GM12875 (cell line): ENCODE measurements around the gene LRRC61.
"Not testable (repeated sequence)": the region's sequence is repeated elsewhere in the genome, so short reads cannot be mapped to it uniquely, and the experiment has no call there.

Source experiments
- H3K4me3 ChIP-seq: one replicate; pipeline ENCODE4 v1.5.1; 2011; ENCODE audit warnings: low read depth, low read length, control low read depth
- CTCF ChIP-seq: IDR thresholded peaks from 2 replicates; pipeline ENCODE4 v1.5.1; 2011; ENCODE audit warnings: low read depth, mild to moderate bottlenecking, control low read depth, inconsistent platforms, low read length, moderate library complexity, borderline replicate concordance; ENCODE audit not compliant: insufficient read depth

The LRRC61 gene

DNA sequence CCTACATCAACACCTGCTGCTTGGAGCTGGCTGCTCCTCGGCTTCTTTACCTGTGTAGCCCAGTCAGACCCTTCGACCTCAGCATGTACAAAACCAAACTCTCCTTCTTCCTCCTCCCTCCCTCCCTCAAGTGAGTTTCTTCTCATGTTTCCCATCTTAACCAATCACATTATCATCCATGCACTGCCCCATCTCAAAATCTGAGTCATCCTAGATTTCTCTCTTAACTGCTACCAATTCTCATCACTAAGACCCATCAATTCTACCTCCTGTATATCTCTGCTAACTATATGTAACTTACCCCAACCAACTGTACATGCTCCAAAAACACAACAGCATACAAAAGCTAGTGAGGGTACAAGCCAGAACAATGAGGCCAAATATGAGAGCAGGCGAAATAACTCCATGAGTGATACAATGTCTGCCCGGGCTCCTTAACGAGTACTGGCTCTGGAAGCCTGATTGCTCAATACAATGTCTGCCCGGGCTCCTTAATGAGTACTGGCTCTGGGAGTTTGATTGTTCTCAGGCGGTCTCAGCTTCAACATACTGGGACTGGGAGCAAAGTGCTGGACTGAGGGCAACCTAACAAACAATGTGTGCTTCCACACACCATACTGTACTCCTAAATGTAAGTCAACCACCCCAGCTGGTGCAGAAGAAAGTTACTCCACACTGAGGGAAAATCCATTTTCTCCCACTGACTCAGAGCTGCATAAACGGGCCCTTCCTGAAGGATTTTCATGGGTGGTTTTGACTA is 18.5 kb upstream of the LRRC61 start:
- H3K4me3 ChIP-seq, result not testable (repeated sequence)

GRCh38 chr7:150305259-150305902 is 17.8 kb upstream of the LRRC61 start:
- H3K4me3 ChIP-seq, result not testable (repeated sequence)

DNA sequence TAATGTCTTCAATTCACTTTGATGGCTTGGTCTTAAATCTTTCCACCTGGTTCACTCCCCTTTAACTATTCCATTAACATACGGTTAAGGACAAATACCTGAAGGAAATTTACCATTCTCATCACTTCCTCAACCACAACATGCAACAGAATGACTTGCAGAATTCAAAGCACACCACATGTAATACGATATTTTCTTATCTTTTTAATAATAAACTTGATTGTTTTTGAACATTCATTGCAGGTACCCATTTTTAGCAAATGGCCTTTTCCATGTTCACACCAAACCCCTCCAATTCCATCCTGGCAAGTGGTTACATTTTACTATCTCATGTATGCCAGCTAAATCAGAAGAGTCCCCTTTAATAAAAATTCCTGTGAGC is 17.3 kb upstream of the LRRC61 start:
- not testable (repeated sequence) for H3K4me3 ChIP-seq

DNA sequence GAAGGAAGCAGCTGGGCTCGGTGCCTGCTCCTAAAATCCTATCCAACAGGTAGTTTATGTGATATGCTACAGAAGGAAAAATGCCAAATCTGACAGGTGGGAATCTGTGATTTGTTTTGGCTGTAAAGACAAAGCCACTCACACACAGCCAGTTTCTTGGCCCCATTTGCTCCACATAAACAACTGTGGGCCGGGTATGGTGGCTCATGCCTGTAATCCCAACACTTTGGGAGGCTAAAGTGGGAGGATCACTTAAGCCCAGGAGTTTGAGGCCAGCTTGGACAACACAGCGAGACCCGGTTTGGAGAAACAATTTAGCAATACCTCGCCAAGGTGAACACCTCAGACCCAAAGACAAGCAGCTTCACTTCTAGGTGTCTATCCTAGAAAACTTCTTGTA is 16.8 kb upstream of the LRRC61 start:
- H3K4me3 ChIP-seq, result not testable (repeated sequence)

DNA sequence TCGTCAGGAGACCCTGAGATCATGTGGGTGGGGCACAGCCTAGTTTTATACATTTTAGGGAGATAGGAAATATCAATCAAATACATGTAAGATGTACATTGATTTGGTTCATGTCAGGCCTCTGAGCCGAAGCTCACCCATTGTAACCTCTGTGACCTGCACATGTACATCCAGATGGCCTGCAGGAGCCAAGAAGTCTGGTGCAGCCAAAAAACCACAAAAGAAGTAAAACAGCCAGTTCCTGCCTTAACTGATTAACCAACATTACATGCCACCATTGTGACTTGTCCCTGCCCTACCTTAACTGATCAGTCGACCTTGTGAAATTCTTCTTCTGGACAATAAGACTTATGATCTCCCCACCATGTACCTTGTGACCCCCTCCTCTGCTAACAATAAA is 16.0 kb upstream of the LRRC61 start:
- TF ChIP-seq CTCF, result no peak
- no peak overlapping the region for H3K4me3 ChIP-seq

DNA sequence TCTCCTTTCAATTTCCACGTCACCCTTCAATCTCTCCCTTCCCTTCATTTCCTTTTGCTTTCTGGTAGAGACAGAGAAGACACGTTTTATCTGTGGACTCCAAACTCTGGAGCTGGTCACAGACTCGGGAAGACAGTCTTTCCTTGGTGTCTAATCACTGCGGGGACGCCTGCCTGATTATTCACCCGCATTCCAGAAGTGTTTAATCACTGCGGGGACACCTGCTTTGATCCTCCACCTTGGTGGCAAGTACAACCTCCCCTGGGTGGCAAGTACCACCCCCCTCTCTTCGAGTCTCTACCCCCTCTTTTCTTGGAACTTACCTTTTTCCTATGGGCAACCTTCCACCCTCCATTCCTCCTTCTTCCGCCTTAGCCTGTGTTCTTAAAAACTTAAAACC is 15.3 kb upstream of the LRRC61 start:
- no peak for TF ChIP-seq CTCF
- H3K4me3 ChIP-seq, result no peak overlapping the region

GRCh38 chr7:150308575-150308974 is 14.6 kb upstream of the LRRC61 start:
- no peak for TF ChIP-seq CTCF
- H3K4me3 ChIP-seq, result no peak overlapping the region

DNA sequence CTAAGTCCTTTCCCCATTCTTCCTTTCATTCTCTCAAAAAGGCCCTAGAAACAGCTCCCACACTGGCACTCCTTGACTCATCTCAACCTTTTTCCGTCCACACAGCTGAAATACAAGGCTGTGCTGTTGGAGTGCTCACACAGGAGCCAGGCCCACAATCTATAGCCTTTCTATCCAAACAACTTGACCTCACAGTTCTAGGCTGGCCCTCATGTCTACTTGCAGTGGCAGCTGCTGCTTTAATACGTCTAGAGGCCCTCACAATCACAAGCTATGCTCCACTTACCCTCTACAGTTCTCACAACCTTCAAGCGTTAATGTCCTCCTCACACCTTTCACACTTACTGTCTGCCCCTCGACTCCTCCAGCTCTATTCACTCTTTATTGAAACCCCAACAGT is 12.0 kb upstream of the LRRC61 start:
- no peak for TF ChIP-seq CTCF
- no peak overlapping the region for H3K4me3 ChIP-seq

DNA sequence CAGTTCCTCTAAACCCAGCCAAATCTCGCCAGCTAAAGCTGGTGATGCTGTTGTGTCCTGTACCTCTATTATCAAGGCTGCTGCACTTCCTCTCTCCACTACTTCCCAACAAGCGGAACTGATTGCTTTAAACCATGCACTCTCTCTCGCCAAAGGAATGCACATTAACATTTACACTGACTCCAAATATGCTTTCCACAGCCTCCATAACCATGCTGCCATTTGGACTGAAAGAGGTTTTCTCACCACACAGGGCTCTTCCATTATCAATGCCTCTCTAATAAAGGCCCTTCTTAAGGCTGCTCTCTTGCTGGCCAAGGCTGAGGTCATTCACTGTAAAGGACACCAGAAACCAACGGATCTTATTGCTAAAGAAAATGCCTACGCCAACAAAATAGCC is 11.4 kb upstream of the LRRC61 start:
- TF ChIP-seq CTCF, result no peak

DNA sequence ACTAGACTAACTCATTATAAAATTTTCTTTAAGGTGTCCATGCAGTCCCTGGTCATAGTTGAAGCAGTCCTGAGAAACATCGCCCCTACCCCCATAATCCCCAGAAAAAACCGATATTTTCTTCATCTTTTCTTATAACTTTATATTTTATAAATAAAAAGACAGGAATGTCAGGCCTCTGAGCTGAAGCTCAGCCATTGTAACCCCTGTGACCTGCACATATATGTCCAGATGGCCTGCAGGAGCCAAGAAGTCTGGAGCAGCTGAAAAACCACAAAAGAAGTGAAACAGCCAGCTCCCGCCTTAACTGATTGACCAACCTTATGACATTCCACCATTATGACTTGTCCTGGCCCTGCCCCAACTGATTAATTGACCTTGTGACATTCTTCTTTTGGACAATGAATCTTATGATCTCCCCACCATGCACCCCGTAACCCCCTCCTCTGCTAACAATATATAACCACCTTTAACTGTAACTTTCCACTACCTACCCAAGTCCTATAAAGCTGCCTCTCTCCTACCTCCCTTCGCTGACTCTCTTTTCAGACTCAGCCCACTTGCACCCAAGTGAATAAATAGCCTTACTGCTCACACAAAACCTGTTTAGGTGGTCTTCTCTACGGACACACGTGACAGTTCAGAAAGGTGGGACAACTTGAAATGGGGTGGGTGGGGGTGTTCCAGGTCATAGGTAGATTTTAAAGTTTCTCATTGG is 10.3 kb upstream of the LRRC61 start:
- not testable (repeated sequence) for H3K4me3 ChIP-seq

More for the DNA sequence above, 11.4 kb upstream of the LRRC61 start:
- H3K4me3 ChIP-seq, result no peak overlapping the region
